Spleen (tissue), 11 donors: Measurements from ENCODE around the gene ACSL1. TPM values are rescaled to one million over a fixed set of nuclear protein-coding genes. Genes with fewer than 3 reads are reported as not detected.

Source experiments
- DNase-seq: peaks from one replicate; pipeline ENCODE4 v3.0.0-alpha.2; 2020
- H3K27ac ChIP-seq, 8 donors: fragments of 200-600 bp; sonication (generic) in 7 of 8; 1 replicate in 4 of 8; 2 replicates in 4 of 8; pipeline versions ENCODE4 v1.5.0 to v1.8.0; 2016 to 2021; ENCODE audit warnings: inconsistent platforms in 4 of 8, mild to moderate bottlenecking in 4 of 8, moderate library complexity in 1 of 8
- H3K27me3 ChIP-seq, 7 donors: fragments of 200-600 bp; sonication (generic) in 6 of 7; replicated peaks in 1 of 7; 1 replicate in 4 of 7; 2 replicates in 3 of 7; pipeline versions ENCODE4 v1.5.0 to v1.8.0; 2016 to 2021; ENCODE audit warnings: inconsistent platforms in 3 of 7, mild to moderate bottlenecking in 1 of 7
- H3K36me3 ChIP-seq, 6 donors: fragments of 200-600 bp; sonication (generic) in 5 of 6; 1 replicate in 4 of 6; 2 replicates in 2 of 6; pipeline versions ENCODE4 v1.5.0 to v1.8.0; 2016 to 2021; ENCODE audit warnings: inconsistent platforms in 2 of 6
- H3K4me1 ChIP-seq, 6 donors: fragments of 200-600 bp; sonication (generic) in 5 of 6; 1 replicate in 3 of 6; 2 replicates in 3 of 6; pipeline versions ENCODE4 v1.5.0 to v1.8.0; 2016 to 2021; ENCODE audit warnings: inconsistent platforms in 3 of 6
- H3K4me3 ChIP-seq, 8 donors: fragments of 200-600 bp; sonication (generic) in 7 of 8; 1 replicate in 4 of 8; 2 replicates in 4 of 8; pipeline versions ENCODE4 v1.5.0 to v1.8.0; 2016 to 2021; ENCODE audit warnings: inconsistent platforms in 4 of 8, mild to moderate bottlenecking in 4 of 8, moderate library complexity in 2 of 8
- H3K9me3 ChIP-seq, 8 donors: fragments of 200-600 bp; sonication (generic) in 7 of 8; 1 replicate in 4 of 8; 2 replicates in 4 of 8; pipeline versions ENCODE4 v1.5.0 to v1.8.0; 2016 to 2021; ENCODE audit warnings: inconsistent platforms in 4 of 8
- POLR2A ChIP-seq, 3 donors: fragments of 450-650 bp; IDR thresholded peaks; one replicate each; pipeline ENCODE4 v1.5.1; 2017; ENCODE audit warnings: antibody characterized with exemption in 3 of 3, mild to moderate bottlenecking in 1 of 3
- POLR2AphosphoS5 ChIP-seq, 3 donors: sonication (generic); formaldehyde crosslinking; IDR thresholded peaks; one replicate each; pipeline ENCODE4 v1.5.1; 2017; ENCODE audit warnings: antibody characterized with exemption in 3 of 3
- WGBS, 5 donors: extraction: QIAGEN DNeasy Blood & Tissue Kit in 3 of 5; methylation state at CpG; one replicate each; pipeline versions ENCODE4 v1.1.5 to v1.1.7; 2013 to 2018; 5-methylcytosine and 5-hydroxymethylcytosine counted together
- intact Hi-C: fragments of 100-400 bp; cut with DNase I; formaldehyde crosslinking; loops from one replicate; pipeline ENCODE4 v1.15.0; 2023; ENCODE audit warnings: low total_unique reads
- polyA plus RNA-seq, 3 donors: library from polyadenylated mRNA; stranded (reverse); fragments of 200-250 nt; gene quantifications; one replicate each; pipeline ENCODE4 v1.2.1, GENCODE V29; 2013
- total RNA-seq, 7 donors: library from RNA; depleted of rRNA in 3 of 7; stranded (reverse); fragments of >200 nt in 3 of 7; fragmentation: NEBNext Ultra II Directional in 4 of 7; extraction: Animal tissue kit (Norgen Biotek cat#: 25700) in 4 of 7; gene quantifications; one replicate each; pipeline versions ENCODE4 v1.1.0 to v1.2.1, GENCODE V29; 2016 to 2021
- TF ChIP-seq, protein P1 (sequence below), 11 experiments: fragments of 200-600 bp in 7 of 11; fragments of 450-650 bp in 4 of 11; sonication (generic) in 4 of 11; IDR thresholded peaks in 8 of 11; conservative IDR thresholded peaks in 3 of 11; 1 replicate in 7 of 11; 2 replicates in 4 of 11; pipeline versions ENCODE4 v1.4.0 to v1.8.0; 2016 to 2021; ENCODE audit warnings: antibody characterized with exemption in 11 of 11, inconsistent platforms in 4 of 11, mild to moderate bottlenecking in 1 of 11
- donor health status: healthy with polysubstance abuse.
- donor health status: DM: no; HTN: no; CAD: no; lungs with moderate emphysema.
- donor health status: DM: no; HTN: no; CAD: no.
- donor health status: Bipolar disorder and iron deficiency.
- donor health status: healthy.
- donor health status: DM: no; HTN: no; CAD: no.
- donor health status: DM: yes; HTN: yes; CAD: no.

Gene ACSL1
- total and polyA plus RNA-seq, 10 donors, result 17.6 to 333 (median 118) TPM

DNA sequence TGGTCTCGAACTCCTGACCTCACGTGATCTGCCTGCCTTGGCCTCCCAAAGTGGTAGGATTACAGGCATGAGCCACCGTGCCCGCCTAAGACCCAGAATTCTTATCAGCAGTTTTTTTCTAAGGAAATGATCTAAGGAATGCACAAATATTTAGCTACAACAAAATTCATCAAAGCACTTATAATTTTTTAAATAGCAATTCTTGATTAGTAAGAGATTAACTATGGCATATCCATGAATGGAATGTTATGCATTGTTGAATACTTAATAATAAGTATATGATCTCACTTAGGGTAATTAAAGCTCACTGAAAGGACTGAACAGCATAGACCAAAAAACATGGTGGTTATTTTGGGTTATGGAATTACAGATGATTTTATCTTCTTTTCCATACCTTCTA is 110.2 kb downstream of the ACSL1 start:
- intact Hi-C loops, result no loop called here
- 90 to 99% (median 95%) methylated on average over 4 of the region's 4 CpGs for WGBS, 5 donors
- Histone ChIP-seq H3K36me3 (peaks cover 0 to 57% (median 0%) of the 10 kb centered on the region in 6 donors), H3K4me1 (no peaks in the 10 kb centered on the region), H3K27ac (no peak overlapping the region), H3K27me3 (no peaks in the 10 kb centered on the region), H3K4me3 (no peak overlapping the region), H3K9me3 (peaks cover 0 to 11% (median under 1%) of the 10 kb centered on the region in 8 donors)
- no peak for DNase-seq
- TF ChIP-seq POLR2AphosphoS5 (IDR thresholded peaks at IDR 0.05), result no peak
- TF ChIP-seq, protein P1, sequence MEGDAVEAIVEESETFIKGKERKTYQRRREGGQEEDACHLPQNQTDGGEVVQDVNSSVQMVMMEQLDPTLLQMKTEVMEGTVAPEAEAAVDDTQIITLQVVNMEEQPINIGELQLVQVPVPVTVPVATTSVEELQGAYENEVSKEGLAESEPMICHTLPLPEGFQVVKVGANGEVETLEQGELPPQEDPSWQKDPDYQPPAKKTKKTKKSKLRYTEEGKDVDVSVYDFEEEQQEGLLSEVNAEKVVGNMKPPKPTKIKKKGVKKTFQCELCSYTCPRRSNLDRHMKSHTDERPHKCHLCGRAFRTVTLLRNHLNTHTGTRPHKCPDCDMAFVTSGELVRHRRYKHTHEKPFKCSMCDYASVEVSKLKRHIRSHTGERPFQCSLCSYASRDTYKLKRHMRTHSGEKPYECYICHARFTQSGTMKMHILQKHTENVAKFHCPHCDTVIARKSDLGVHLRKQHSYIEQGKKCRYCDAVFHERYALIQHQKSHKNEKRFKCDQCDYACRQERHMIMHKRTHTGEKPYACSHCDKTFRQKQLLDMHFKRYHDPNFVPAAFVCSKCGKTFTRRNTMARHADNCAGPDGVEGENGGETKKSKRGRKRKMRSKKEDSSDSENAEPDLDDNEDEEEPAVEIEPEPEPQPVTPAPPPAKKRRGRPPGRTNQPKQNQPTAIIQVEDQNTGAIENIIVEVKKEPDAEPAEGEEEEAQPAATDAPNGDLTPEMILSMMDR (IDR thresholded peaks at IDR 0.05 in 8 of 11, conservative IDR thresholded peaks at IDR 0.05 in 3 of 11), result no peak
- no peak for TF ChIP-seq POLR2A (IDR thresholded peaks at IDR 0.05)

DNA sequence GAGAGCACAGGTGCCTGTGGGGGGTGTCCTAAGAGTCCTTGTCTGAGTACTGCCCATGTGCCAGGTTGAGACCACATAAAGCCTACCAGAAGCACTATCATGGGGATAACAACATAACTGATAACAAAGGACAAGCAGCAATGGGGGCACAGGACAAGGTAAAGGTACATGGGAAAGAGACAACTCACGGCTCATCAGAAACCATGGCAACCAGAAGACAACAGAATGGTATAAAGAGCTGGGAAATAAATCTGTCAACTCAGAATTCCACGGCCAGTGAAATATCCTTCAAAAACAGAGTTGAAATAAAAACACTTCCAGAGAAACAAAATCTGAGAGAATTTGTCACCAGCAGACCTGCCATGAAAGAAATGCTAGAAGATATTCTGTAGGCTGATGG is 111.9 kb downstream of the ACSL1 start:
- TF ChIP-seq, protein P1 (IDR thresholded peaks at IDR 0.05 in 8 of 11, conservative IDR thresholded peaks at IDR 0.05 in 3 of 11), result no peak
- TF ChIP-seq POLR2A (IDR thresholded peaks at IDR 0.05) (no peak), POLR2AphosphoS5 (IDR thresholded peaks at IDR 0.05) (no peak)
- 48 to 99% (median 93%) methylated on average over 2 of the region's 2 CpGs for WGBS, 5 donors
- intact Hi-C loops, result no loop called here

DNA sequence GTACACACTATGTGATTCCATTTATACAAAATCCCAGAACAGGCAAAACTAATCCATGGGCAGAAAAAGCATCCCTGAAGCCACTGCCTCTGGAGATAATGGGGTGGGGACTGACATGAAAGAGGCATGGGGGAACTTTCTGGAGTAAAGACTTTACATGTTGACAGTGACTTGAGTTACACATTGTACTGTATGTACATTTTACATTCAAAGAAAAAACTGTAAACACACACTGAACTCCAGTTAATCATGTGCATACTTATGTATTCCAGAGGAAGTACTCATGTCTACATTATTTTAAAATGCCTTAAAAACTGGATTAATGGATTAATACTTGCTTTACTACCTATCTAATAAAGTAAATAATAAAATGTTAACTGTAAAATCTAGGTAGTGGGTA is 113.4 kb downstream of the ACSL1 start:
- intact Hi-C loops, result no loop called here
- no peaks in the 10 kb centered on the region for H3K4me1 ChIP-seq
- H3K27ac ChIP-seq, result no peak overlapping the region
- no peak overlapping the region for H3K4me3 ChIP-seq
- H3K27me3 ChIP-seq, result no peaks in the 10 kb centered on the region
- H3K9me3 ChIP-seq, result no peaks in the 10 kb centered on the region
- H3K36me3 ChIP-seq, result peaks cover 0 to 46% (median 0%) of the 10 kb centered on the region in 6 donors
- no peak for DNase-seq
- no peak for TF ChIP-seq POLR2AphosphoS5 (IDR thresholded peaks at IDR 0.05)
- TF ChIP-seq, protein P1 (IDR thresholded peaks at IDR 0.05 in 8 of 11, conservative IDR thresholded peaks at IDR 0.05 in 3 of 11), result no peak
- no peak for TF ChIP-seq POLR2A (IDR thresholded peaks at IDR 0.05)

More for the DNA sequence above, 111.9 kb downstream of the ACSL1 start:
- Histone ChIP-seq H3K27me3 (no peaks in the 10 kb centered on the region), H3K36me3 (peaks cover 0 to 51% (median 0%) of the 10 kb centered on the region in 6 donors), H3K4me3 (no peak overlapping the region), H3K4me1 (no peaks in the 10 kb centered on the region), H3K27ac (no peak overlapping the region), H3K9me3 (no peaks in the 10 kb centered on the region)
- no peak for DNase-seq

DNA sequence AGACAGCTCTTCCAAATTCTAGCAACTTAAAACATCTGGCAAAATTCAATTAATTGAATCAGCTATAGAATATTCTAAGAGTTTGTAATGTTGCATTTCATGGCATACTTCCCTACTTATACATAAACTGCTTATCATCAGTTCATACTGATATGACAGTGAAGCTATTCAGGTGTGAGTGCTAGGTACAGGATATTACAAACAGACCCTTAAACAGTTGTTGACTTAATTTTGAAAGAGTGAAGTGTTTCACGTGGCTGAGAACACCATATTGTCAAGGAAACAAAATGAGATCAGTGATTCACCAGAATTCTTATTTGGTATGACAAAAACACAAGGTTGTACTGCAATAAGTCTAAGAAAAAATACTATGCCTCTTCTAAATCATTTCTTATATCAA is 119.3 kb downstream of the ACSL1 start:
- WGBS, 5 donors, result 83 to 94% (median 89%) methylated on average over 1 of the region's 1 CpG
- Histone ChIP-seq H3K4me3 (no peak overlapping the region), H3K27ac (no peak overlapping the region), H3K9me3 (no peaks in the 10 kb centered on the region), H3K36me3 (peaks cover 0 to 44% (median 0%) of the 10 kb centered on the region in 6 donors), H3K4me1 (no peaks in the 10 kb centered on the region), H3K27me3 (no peaks in the 10 kb centered on the region)
- DNase-seq, result no peak
- TF ChIP-seq, protein P1 (IDR thresholded peaks at IDR 0.05 in 8 of 11, conservative IDR thresholded peaks at IDR 0.05 in 3 of 11), result no peak
- TF ChIP-seq POLR2A (IDR thresholded peaks at IDR 0.05), result no peak
- no peak for TF ChIP-seq POLR2AphosphoS5 (IDR thresholded peaks at IDR 0.05)
- intact Hi-C loops, result no loop called here
